Measurements from ENCODE around the gene DCTN3. TPM values are rescaled to one million over a fixed set of nuclear protein-coding genes. Genes with fewer than 3 reads are reported as not detected.

DCTN3 gene
- total and polyA plus RNA-seq, 9 of the 15 experiments (the other 6 are each of a cell fraction or from before 2014, with no cell fraction given), result 11.0 to 51.0 (median 41.9) TPM

DNA sequence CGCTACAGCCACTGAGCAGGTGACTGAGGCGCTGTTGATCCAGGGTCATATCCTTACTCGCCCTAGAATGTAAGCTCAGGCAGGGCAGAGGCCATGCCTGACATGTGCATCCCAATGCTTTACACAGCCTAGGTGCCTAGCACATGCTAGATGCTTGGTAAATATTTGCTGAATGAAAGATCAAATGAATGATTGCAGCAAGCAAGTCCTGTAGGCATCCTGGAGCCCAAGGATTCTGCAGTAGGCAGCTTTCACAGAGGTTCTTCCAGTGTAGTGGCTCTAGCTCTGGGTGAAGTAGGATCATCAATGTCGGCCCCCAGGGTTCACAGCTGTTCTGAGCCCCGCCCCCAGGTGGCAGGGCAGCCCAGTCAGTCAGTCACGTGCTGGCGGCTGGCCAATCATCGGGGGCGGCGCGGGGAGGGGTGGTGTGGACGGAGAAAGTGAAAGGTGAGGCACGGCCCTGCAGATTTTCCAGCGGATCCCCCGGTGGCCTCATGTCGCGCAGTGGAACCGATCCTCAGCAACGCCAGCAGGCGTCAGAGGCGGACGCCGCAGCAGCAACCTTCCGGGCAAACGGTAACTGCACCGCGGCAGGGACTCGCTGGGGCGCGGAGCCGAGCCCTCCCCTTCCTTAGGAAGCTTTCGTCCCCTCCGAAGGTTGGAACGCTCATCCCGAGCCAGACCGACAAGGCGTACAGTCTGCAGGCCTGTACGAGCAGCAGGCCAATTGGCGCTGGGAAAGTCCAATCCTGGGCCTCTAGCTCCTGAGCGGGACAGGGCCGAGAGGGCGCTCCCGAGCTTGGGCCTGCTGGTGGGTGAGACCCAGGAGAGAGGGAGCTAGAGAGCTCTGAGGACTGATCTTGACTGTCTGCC is 26.2 kb upstream of the DCTN3 start, which contains the start of gene GALT (continued):
- no peak for TF ChIP-seq FOXM1 (IDR thresholded peaks at IDR 0.05; ENCODE audit: low read depth)
- 0 out of 2 replicates have a peak, but pooled peaks have one; percentile 43 for TF ChIP-seq FOXM1 (CRISPR knock-in tag; IDR thresholded peaks at IDR 0.05; ENCODE audit: low read depth)
- peak; percentile 64 for TF ChIP-seq RBBP5 (IDR thresholded peaks at IDR 0.05; ENCODE audit: borderline replicate concordance, insufficient read depth, low read length, poor library complexity, severe bottlenecking)
- no peak for TF ChIP-seq RBM15 (IDR thresholded peaks at IDR 0.05; ENCODE audit: insufficient read depth, low read length)
- peak; percentile 55; the same call in 1 of the 2 replicates for TF ChIP-seq CHD2 (IDR thresholded peaks at IDR 0.05; ENCODE audit: low read depth, low read length)
- TF ChIP-seq, protein P1, sequence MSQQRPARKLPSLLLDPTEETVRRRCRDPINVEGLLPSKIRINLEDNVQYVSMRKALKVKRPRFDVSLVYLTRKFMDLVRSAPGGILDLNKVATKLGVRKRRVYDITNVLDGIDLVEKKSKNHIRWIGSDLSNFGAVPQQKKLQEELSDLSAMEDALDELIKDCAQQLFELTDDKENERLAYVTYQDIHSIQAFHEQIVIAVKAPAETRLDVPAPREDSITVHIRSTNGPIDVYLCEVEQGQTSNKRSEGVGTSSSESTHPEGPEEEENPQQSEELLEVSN (IDR thresholded peaks at IDR 0.05; ENCODE audit: borderline replicate concordance in 1 of 2, extremely low read depth in 1 of 2, insufficient read depth in 1 of 2, insufficient read length in 1 of 2, low read depth in 1 of 2, low read length in 1 of 2, poor library complexity in 1 of 2, severe bottlenecking in 1 of 2), result peak in 1 of 2 experiments; percentile 66
- TF ChIP-seq, protein P2, sequence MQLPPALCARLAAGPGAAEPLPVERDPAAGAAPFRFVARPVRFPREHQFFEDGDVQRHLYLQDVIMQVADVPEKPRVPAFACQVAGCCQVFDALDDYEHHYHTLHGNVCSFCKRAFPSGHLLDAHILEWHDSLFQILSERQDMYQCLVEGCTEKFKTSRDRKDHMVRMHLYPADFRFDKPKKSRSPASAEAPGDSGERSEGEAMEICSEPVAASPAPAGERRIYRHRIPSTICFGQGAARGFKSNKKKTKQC (CRISPR knock-in tag; IDR thresholded peaks at IDR 0.05), result peak; percentile 61; the same call in 1 of the 2 replicates
- TF ChIP-seq, protein P3, sequence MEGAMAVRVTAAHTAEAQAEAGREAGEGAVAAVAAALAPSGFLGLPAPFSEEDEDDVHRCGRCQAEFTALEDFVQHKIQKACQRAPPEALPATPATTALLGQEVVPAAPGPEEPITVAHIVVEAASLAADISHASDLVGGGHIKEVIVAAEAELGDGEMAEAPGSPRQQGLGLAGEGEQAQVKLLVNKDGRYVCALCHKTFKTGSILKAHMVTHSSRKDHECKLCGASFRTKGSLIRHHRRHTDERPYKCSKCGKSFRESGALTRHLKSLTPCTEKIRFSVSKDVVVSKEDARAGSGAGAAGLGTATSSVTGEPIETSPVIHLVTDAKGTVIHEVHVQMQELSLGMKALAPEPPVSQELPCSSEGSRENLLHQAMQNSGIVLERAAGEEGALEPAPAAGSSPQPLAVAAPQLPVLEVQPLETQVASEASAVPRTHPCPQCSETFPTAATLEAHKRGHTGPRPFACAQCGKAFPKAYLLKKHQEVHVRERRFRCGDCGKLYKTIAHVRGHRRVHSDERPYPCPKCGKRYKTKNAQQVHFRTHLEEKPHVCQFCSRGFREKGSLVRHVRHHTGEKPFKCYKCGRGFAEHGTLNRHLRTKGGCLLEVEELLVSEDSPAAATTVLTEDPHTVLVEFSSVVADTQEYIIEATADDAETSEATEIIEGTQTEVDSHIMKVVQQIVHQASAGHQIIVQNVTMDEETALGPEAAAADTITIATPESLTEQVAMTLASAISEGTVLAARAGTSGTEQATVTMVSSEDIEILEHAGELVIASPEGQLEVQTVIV (CRISPR knock-in tag; IDR thresholded peaks at IDR 0.05; ENCODE audit: borderline replicate concordance), result no peak
- TF ChIP-seq, protein P4, sequence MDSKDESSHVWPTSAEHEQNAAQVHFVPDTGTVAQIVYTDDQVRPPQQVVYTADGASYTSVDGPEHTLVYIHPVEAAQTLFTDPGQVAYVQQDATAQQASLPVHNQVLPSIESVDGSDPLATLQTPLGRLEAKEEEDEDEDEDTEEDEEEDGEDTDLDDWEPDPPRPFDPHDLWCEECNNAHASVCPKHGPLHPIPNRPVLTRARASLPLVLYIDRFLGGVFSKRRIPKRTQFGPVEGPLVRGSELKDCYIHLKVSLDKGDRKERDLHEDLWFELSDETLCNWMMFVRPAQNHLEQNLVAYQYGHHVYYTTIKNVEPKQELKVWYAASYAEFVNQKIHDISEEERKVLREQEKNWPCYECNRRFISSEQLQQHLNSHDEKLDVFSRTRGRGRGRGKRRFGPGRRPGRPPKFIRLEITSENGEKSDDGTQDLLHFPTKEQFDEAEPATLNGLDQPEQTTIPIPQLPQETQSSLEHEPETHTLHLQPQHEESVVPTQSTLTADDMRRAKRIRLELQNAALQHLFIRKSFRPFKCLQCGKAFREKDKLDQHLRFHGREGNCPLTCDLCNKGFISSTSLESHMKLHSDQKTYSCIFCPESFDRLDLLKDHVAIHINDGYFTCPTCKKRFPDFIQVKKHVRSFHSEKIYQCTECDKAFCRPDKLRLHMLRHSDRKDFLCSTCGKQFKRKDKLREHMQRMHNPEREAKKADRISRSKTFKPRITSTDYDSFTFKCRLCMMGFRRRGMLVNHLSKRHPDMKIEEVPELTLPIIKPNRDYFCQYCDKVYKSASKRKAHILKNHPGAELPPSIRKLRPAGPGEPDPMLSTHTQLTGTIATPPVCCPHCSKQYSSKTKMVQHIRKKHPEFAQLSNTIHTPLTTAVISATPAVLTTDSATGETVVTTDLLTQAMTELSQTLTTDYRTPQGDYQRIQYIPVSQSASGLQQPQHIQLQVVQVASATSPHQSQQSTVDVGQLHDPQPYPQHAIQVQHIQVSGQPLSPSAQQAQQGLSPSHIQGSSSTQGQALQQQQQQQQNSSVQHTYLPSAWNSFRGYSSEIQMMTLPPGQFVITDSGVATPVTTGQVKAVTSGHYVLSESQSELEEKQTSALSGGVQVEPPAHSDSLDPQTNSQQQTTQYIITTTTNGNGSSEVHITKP (IDR thresholded peaks at IDR 0.05; ENCODE audit: partially characterized antibody), result peak; percentile 97
- TF ChIP-seq NFIC (IDR thresholded peaks at IDR 0.05), result peak; percentile 89
- 0 out of 4 replicates have a peak, but pooled peaks of 1 of the 2 experiments have one; percentile 31 for TF ChIP-seq RAD21 (CRISPR knock-in tag; conservative IDR thresholded peaks at IDR 0.05 in 1 of 2, IDR thresholded peaks at IDR 0.05 in 1 of 2)
- no peak; the same call in 1 of the 2 replicates for TF ChIP-seq SMARCA5 (IDR thresholded peaks at IDR 0.05)
- 0 out of 2 replicates have a peak, but pooled peaks have one; percentile 12 for TF ChIP-seq SMAD4 (CRISPR knock-in tag; conservative IDR thresholded peaks at IDR 0.05)
- TF ChIP-seq ILK (tag; IDR thresholded peaks at IDR 0.05; ENCODE audit: borderline replicate concordance, low read depth), result no peak
- peak; percentile 81 for TF ChIP-seq POLR2G (IDR thresholded peaks at IDR 0.05; ENCODE audit: low read depth, low read length)
- TF ChIP-seq SP1 (CRISPR knock-in tag; IDR thresholded peaks at IDR 0.05), result 0 out of 2 replicates have a peak, but pooled peaks have one; percentile 26
- TF ChIP-seq FIP1L1 (IDR thresholded peaks at IDR 0.05; ENCODE audit: low read depth, low read length, poor library complexity, severe bottlenecking), result peak; percentile 30

Measured in K562 (cell line).